HCT116 (cell line): ENCODE results near the gene MYBL2. TPM values are rescaled to one million over a fixed set of nuclear protein-coding genes. Genes with fewer than 3 reads are reported as not detected.
A peak's percentile ranks its signal among the peaks of the same experiment; 100 is the strongest.

Source experiments
- ATAC-seq: fragments of 200-7000 bp; cut with Tn5 transposase; 2 replicates; pipeline ENCODE4 v1.9.1; 2020; ENCODE audit warnings: mild to moderate bottlenecking, moderate library complexity
- BruUV-seq: library from RNA; stranded (reverse); fragments of 400-500 nt; replicated peaks from 2 replicates; lab custom pipeline; 2021; lab: Mats Ljungman, UMichigan
- CTCF ChIA-PET: fragments of 300-600 bp; sonication (Branson Sonifier 250); formaldehyde crosslinking; loops from one replicate; lab custom pipeline; 2021; ENCODE audit warnings: antibody characterized with exemption; lab: Charles Lee
- POLR2A ChIA-PET: fragments of 300-600, 350-600 bp; sonication (Branson Sonifier 250); formaldehyde crosslinking; loops from one replicate; lab custom pipeline; 2021; ENCODE audit warnings: antibody characterized with exemption; lab: Charles Lee
- RAD21 ChIA-PET, 2 experiments: fragments of 300-600 bp; sonication (Branson Sonifier 250); formaldehyde crosslinking; loops; one replicate each; lab custom pipeline; 2023; ENCODE audit warnings: low total read pairs in 2 of 2; ENCODE audit not compliant: uncharacterized antibody in 2 of 2, unreplicated experiment in 2 of 2, low non-redundant PET in 1 of 2; lab: Charles Lee
- DNase-seq: peaks from one replicate; pipeline ENCODE4 v3.0.0-alpha.2; 2010; ENCODE audit warnings: low read depth, low spot score
- H2AFZ ChIP-seq: fragments of 200-600 bp; shearing (Covaris generic), sonication (generic); 2 replicates; pipeline ENCODE4 v1.6.1; 2017; ENCODE audit warnings: low read depth, mixed run types, mixed read lengths, antibody characterized with exemption, low read length; ENCODE audit not compliant: poor library complexity, severe bottlenecking
- H3K27ac ChIP-seq: 2 replicates; pipeline ENCODE4 v1.5.1; 2012; ENCODE audit warnings: low read depth, low read length
- H3K27me3 ChIP-seq: fragments of 200-600 bp; sonication (generic); 2 replicates; pipeline ENCODE4 v1.6.1; 2016; ENCODE audit warnings: mixed run types, low read length, mixed read lengths; ENCODE audit not compliant: insufficient read depth
- H3K36me3 ChIP-seq, 2 experiments: fragments of 200-500 bp in 1 of 2; fragments of 200-600 bp in 1 of 2; sonication (Bioruptor generic) in 1 of 2; sonication (generic) in 1 of 2; 2 replicates each; pipeline versions ENCODE4 v1.5.1 to v1.6.1; 2014 to 2016; ENCODE audit warnings: low read length in 2 of 2, inconsistent platforms in 1 of 2, mixed read lengths in 1 of 2, mixed run types in 1 of 2; ENCODE audit not compliant: insufficient read depth in 2 of 2, control insufficient read depth in 1 of 2
- H3K4me1 ChIP-seq, 2 experiments: fragments of 200-600 bp in 1 of 2; sonication (generic) in 1 of 2; 2 replicates each; pipeline versions ENCODE4 v1.5.1 to v1.6.1; 2012 to 2017; ENCODE audit warnings: low read length in 2 of 2, inconsistent platforms in 1 of 2, mild to moderate bottlenecking in 1 of 2, mixed read lengths in 1 of 2, mixed run types in 1 of 2, moderate library complexity in 1 of 2; ENCODE audit not compliant: insufficient read depth in 2 of 2, control insufficient read depth in 1 of 2
- H3K4me2 ChIP-seq: fragments of 200-600 bp; sonication (generic); 2 replicates; pipeline ENCODE4 v1.6.1; 2017; ENCODE audit warnings: mixed run types, low read length, mixed read lengths
- H3K4me3 ChIP-seq, 2 experiments: fragments of 200-600 bp in 1 of 2; sonication (generic) in 1 of 2; replicated peaks in 1 of 2; 2 replicates each; pipeline ENCODE4 v1.5.1; 2011 to 2016; ENCODE audit warnings: low read length in 2 of 2, control low read depth in 1 of 2, low read depth in 1 of 2, mild to moderate bottlenecking in 1 of 2, mixed read lengths in 1 of 2, mixed run types in 1 of 2
- H3K79me2 ChIP-seq: fragments of 200-600 bp; sonication (generic); 2 replicates; pipeline ENCODE4 v1.6.1; 2017; ENCODE audit warnings: mild to moderate bottlenecking, mixed run types, low read length, moderate library complexity, mixed read lengths; ENCODE audit not compliant: insufficient read depth
- H3K9ac ChIP-seq: fragments of 200-600 bp; sonication (generic); 2 replicates; pipeline ENCODE4 v1.6.1; 2016; ENCODE audit warnings: low read length, mixed read lengths
- H3K9me2 ChIP-seq: fragments of 200-600 bp; sonication (generic), shearing (Covaris generic); 2 replicates; pipeline ENCODE4 v1.6.1; 2017; ENCODE audit warnings: mixed run types, mild to moderate bottlenecking, moderate library complexity; ENCODE audit not compliant: insufficient read depth
- H3K9me3 ChIP-seq, 2 experiments: fragments of 200-500 bp in 1 of 2; fragments of 200-600 bp in 1 of 2; sonication (Bioruptor generic) in 1 of 2; sonication (generic) in 1 of 2; 2 replicates each; pipeline ENCODE4 v1.6.1; 2014 to 2017; ENCODE audit warnings: low read length in 2 of 2, mixed read lengths in 2 of 2, inconsistent platforms in 1 of 2, low read depth in 1 of 2, mild to moderate bottlenecking in 1 of 2, mixed run types in 1 of 2, moderate library complexity in 1 of 2; ENCODE audit not compliant: control insufficient read depth in 1 of 2, insufficient read depth in 1 of 2
- H4K20me1 ChIP-seq: fragments of 200-600 bp; sonication (generic), shearing (Covaris generic); 2 replicates; pipeline ENCODE4 v1.6.1; 2017; ENCODE audit warnings: mixed run types, mild to moderate bottlenecking, moderate library complexity; ENCODE audit not compliant: insufficient read depth
- CBX3 ChIP-seq: IDR thresholded peaks from 2 replicates; pipeline ENCODE4 v1.6.1; 2012; ENCODE audit warnings: low read depth
- CEBPB ChIP-seq: IDR thresholded peaks from 2 replicates; pipeline ENCODE4 v1.6.1; 2012; ENCODE audit warnings: low read depth
- CTCF ChIP-seq, 3 experiments: fragments of 200-600 bp in 1 of 3; sonication (generic) in 1 of 3; IDR thresholded peaks in 2 of 3; conservative IDR thresholded peaks in 1 of 3; 2 replicates each; pipeline ENCODE4 v1.5.1; 2012 to 2017; ENCODE audit warnings: low read depth in 2 of 3, low read length in 2 of 3, antibody characterized with exemption in 1 of 3, borderline replicate concordance in 1 of 3, control low read depth in 1 of 3, mild to moderate bottlenecking in 1 of 3, mixed read lengths in 1 of 3, mixed run types in 1 of 3, moderate library complexity in 1 of 3; ENCODE audit not compliant: insufficient read depth in 1 of 3
- EGR1 ChIP-seq: IDR thresholded peaks from 2 replicates; pipeline ENCODE4 v1.6.1; 2012; ENCODE audit warnings: low read depth
- ELF1 ChIP-seq: IDR thresholded peaks from 2 replicates; pipeline ENCODE4 v1.6.1; 2012; ENCODE audit warnings: low read depth, borderline replicate concordance
- EZH2 ChIP-seq: fragments of 200-600 bp; sonication (generic); IDR thresholded peaks from 2 replicates; pipeline ENCODE4 v1.6.1; 2017; ENCODE audit warnings: antibody characterized with exemption, mixed run types
- EZH2phosphoT487 ChIP-seq: fragments of 200-600 bp; IDR thresholded peaks from 2 replicates; pipeline ENCODE4 v1.6.1; 2018; ENCODE audit warnings: antibody characterized with exemption, borderline replicate concordance
- FOSL1 ChIP-seq: IDR thresholded peaks from 2 replicates; pipeline ENCODE4 v1.6.1; 2012; ENCODE audit warnings: low read depth
- POLR2A ChIP-seq: IDR thresholded peaks from 2 replicates; pipeline ENCODE4 v1.7.0; 2011; ENCODE audit warnings: borderline replicate concordance; ENCODE audit not compliant: insufficient read depth, insufficient read length; ENCODE audit errors: extremely low read depth
- SIN3A ChIP-seq: IDR thresholded peaks from 2 replicates; pipeline ENCODE4 v1.6.1; 2012; ENCODE audit warnings: low read depth
- SP1 ChIP-seq: IDR thresholded peaks from 2 replicates; pipeline ENCODE4 v1.6.1; 2012; ENCODE audit warnings: low read depth
- SRF ChIP-seq: IDR thresholded peaks from 2 replicates; pipeline ENCODE4 v1.6.1; 2012; ENCODE audit warnings: low read depth
- YY1 ChIP-seq: IDR thresholded peaks from 2 replicates; pipeline ENCODE4 v1.6.1; 2011; ENCODE audit warnings: low read length, low read depth, moderate library complexity, mild to moderate bottlenecking; ENCODE audit not compliant: insufficient replicate concordance; ENCODE audit errors: extremely low read depth
- ZBTB33 ChIP-seq: IDR thresholded peaks from 2 replicates; pipeline ENCODE4 v1.6.1; 2011; ENCODE audit warnings: mild to moderate bottlenecking, low read length, moderate library complexity; ENCODE audit not compliant: insufficient replicate concordance; ENCODE audit errors: extremely low read depth
- intact Hi-C: fragments of 100-400 bp; cut with micrococcal nuclease; formaldehyde crosslinking; loops from 2 replicates; pipeline ENCODE4 v1.10.0; 2022
- total RNA-seq: library from RNA; stranded (reverse); gene quantifications from one replicate; pipeline ENCODE4 v1.2.1, GENCODE V29; 2021; ENCODE audit not compliant: unreplicated experiment
- TF ChIP-seq, protein P1 (sequence below): IDR thresholded peaks from 2 replicates; pipeline ENCODE4 v1.6.1; 2012
- TF ChIP-seq, protein P2 (sequence below): IDR thresholded peaks from 2 replicates; pipeline ENCODE4 v1.6.1; 2012; ENCODE audit warnings: low read depth

The MYBL2 gene
- total RNA-seq, 1 experiment from 2014 or later, result 92.1 TPM

DNA sequence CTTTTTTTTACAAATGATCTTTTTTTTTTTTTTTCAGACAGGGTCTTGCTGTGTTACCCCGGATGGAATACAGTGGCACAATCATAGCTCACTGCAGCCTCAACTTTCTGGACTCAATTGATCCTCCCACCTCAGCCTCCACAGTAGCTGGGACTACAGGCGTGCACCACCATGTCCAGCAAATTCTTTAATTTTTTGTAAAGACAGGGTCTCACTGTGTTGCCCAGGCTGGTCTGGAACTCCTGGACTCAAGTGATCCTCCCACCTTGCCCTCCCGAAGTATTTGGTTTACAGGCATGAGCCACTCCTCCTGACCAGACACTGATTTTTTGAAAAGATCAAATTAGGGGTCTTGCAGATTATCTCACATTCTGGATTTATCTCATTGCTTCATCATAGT is 11.0 kb upstream of the MYBL2 start:
- Histone ChIP-seq H3K27me3 (no peaks in the 10 kb centered on the region), H3K4me3 (peak overlapping the region in 1 of 2 experiments; percentile 93; a peak in 1 of 4 replicates), H3K9ac (peak overlapping the region; percentile 88; the same call in 1 of the 2 replicates), H3K36me3 (no peaks in the 10 kb centered on the region), H3K9me2 (no peaks in the 10 kb centered on the region)
- CTCF ChIA-PET, result interaction anchor here (0.7 kb wide), 1 partner anchor 111 kb away, joined by 3 read pairs; no protein-coding TSS in a partner anchor
- no TSS peak for BruUV-seq
- no peak for TF ChIP-seq CEBPB
- TF ChIP-seq, protein P1, sequence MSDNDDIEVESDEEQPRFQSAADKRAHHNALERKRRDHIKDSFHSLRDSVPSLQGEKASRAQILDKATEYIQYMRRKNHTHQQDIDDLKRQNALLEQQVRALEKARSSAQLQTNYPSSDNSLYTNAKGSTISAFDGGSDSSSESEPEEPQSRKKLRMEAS, result no peak
- no peak for TF ChIP-seq POLR2A
- no peak for TF ChIP-seq FOSL1
- TF ChIP-seq EZH2phosphoT487, result no peak
- no peak for TF ChIP-seq ELF1
- no peak for TF ChIP-seq SRF
- TF ChIP-seq EZH2, result no peak
- no peak for TF ChIP-seq YY1
- TF ChIP-seq, protein P2, sequence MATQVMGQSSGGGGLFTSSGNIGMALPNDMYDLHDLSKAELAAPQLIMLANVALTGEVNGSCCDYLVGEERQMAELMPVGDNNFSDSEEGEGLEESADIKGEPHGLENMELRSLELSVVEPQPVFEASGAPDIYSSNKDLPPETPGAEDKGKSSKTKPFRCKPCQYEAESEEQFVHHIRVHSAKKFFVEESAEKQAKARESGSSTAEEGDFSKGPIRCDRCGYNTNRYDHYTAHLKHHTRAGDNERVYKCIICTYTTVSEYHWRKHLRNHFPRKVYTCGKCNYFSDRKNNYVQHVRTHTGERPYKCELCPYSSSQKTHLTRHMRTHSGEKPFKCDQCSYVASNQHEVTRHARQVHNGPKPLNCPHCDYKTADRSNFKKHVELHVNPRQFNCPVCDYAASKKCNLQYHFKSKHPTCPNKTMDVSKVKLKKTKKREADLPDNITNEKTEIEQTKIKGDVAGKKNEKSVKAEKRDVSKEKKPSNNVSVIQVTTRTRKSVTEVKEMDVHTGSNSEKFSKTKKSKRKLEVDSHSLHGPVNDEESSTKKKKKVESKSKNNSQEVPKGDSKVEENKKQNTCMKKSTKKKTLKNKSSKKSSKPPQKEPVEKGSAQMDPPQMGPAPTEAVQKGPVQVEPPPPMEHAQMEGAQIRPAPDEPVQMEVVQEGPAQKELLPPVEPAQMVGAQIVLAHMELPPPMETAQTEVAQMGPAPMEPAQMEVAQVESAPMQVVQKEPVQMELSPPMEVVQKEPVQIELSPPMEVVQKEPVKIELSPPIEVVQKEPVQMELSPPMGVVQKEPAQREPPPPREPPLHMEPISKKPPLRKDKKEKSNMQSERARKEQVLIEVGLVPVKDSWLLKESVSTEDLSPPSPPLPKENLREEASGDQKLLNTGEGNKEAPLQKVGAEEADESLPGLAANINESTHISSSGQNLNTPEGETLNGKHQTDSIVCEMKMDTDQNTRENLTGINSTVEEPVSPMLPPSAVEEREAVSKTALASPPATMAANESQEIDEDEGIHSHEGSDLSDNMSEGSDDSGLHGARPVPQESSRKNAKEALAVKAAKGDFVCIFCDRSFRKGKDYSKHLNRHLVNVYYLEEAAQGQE, result no peak
- TF ChIP-seq CTCF (IDR thresholded peaks at IDR 0.05 in 2 of 3, conservative IDR thresholded peaks at IDR 0.05 in 1 of 3; ENCODE audit: borderline replicate concordance in 1 of 3, insufficient read depth in 1 of 3, low read depth in 2 of 3, low read length in 2 of 3), result no peak
- TF ChIP-seq EGR1, result no peak
- no peak for TF ChIP-seq SP1
- no peak for TF ChIP-seq CBX3
- no peak for TF ChIP-seq SIN3A
- no peak for TF ChIP-seq ZBTB33
- TF ChIP-seq, all 23 proteins: peak for 0
- Histone ChIP-seq H3K9me3 (no peaks in the 10 kb centered on the region), H2AFZ (no peak overlapping the region), H3K4me2 (peak overlapping the region; percentile 90; the same call in 1 of the 2 replicates), H3K4me1 (peaks cover 8 to 11% of the 10 kb centered on the region in 2 experiments), H3K79me2 (no peaks in the 10 kb centered on the region), H4K20me1 (no peaks in the 10 kb centered on the region), H3K27ac (no peak overlapping the region)
- no peak for DNase-seq
- intact Hi-C loops, result no loop called here
- POLR2A ChIA-PET, result interaction anchor here (0.7 kb wide), 1 partner anchor 36 kb away, joined by 3 read pairs; no protein-coding TSS in a partner anchor
- RAD21 ChIA-PET, result no interaction called here
- no peak for ATAC-seq
